Gastroesophageal sphincter (tissue), 3 donors: ENCODE data around the gene ZNF787.

Experiments used
- POLR2AphosphoS5 ChIP-seq: sonication (generic); formaldehyde crosslinking; IDR thresholded peaks from one replicate; pipeline ENCODE4 v1.6.1; 2017; ENCODE audit warnings: antibody characterized with exemption
- TF ChIP-seq, protein P1 (sequence below), 4 experiments: fragments of 200-600 bp in 2 of 4; fragments of 450-650 bp in 2 of 4; sonication (generic) in 1 of 4; IDR thresholded peaks; one replicate each; pipeline ENCODE4 v1.5.1; 2017 to 2019; ENCODE audit warnings: antibody characterized with exemption in 4 of 4, mild to moderate bottlenecking in 2 of 4, moderate library complexity in 2 of 4

GRCh38 chr19:56133858-56134653, 13.0 kb upstream of the ZNF787 start:
- TF ChIP-seq POLR2AphosphoS5: no peak
- TF ChIP-seq, protein P1, sequence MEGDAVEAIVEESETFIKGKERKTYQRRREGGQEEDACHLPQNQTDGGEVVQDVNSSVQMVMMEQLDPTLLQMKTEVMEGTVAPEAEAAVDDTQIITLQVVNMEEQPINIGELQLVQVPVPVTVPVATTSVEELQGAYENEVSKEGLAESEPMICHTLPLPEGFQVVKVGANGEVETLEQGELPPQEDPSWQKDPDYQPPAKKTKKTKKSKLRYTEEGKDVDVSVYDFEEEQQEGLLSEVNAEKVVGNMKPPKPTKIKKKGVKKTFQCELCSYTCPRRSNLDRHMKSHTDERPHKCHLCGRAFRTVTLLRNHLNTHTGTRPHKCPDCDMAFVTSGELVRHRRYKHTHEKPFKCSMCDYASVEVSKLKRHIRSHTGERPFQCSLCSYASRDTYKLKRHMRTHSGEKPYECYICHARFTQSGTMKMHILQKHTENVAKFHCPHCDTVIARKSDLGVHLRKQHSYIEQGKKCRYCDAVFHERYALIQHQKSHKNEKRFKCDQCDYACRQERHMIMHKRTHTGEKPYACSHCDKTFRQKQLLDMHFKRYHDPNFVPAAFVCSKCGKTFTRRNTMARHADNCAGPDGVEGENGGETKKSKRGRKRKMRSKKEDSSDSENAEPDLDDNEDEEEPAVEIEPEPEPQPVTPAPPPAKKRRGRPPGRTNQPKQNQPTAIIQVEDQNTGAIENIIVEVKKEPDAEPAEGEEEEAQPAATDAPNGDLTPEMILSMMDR (IDR thresholded peaks at IDR 0.05): no peak
